NCI-H345 treated with DMSO at 0.1 percent for 48 hours (cell line): ENCODE data around the gene EFL1.

Experiments used
- DNase-seq: peaks from one replicate; lab custom pipeline; 2025; ENCODE audit not compliant: unreplicated experiment; lab: John Stamatoyannopoulos, UW

Gene EFL1

GRCh38 chr15:82086243-82086995, 176.1 kb downstream of the EFL1 start:
- DNase-seq: no peak

DNA sequence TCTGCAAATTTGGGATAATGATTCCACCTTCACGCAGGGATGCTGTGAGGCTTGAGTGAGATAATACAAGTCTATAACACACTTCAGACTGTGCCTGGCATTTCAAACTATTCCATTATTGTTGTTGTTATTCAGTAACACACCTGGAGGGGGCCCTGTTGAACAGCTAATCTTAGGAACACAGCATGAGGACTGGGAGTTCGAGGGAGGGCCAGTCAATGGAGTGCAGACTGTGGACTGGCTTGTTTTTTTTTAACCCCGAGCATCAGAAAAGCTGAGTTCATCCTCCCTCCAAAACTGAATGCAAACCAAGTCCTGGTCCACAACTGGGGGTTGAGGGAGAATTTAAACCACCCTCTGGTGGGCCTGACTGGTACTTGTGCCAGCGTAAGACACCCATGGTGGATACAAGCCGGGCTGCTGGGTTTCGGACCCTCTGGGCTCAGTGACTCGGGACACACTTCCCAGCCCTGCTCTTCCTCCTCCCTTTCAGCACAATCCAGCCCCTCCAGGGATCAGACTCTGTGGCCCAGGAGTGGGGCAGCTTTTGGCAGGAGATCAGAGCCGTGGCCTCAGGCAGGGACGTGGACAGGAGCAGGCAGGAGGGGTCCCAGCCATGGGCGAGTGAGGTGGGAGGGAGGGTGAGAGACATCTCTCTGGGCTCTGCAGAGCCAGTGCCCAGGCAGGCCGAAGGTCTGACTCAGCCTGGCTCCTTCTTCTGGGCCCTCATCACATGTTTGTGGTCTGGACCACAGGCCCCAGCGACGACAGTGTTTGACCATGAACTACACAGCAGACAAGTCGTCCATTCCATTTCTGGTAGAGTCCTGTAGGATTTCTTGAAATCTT, 180.4 kb downstream of the EFL1 start:
- no peak for DNase-seq

GRCh38 chr15:82080774-82081173, 181.8 kb downstream of the EFL1 start:
- no peak for DNase-seq
